NT2/D1 (cell line): ENCODE results near the gene SCNN1B.

Experiments
- SUZ12 ChIP-seq: IDR thresholded peaks from 2 replicates; pipeline ENCODE4 v1.6.1; 2011; ENCODE audit not compliant: insufficient read length, insufficient read depth; ENCODE audit errors: extremely low read depth
- YY1 ChIP-seq: IDR thresholded peaks from 2 replicates; pipeline ENCODE4 v1.6.1; 2011; ENCODE audit not compliant: insufficient read length, insufficient read depth
- ZNF274 ChIP-seq: IDR thresholded peaks from 2 replicates; pipeline ENCODE4 v1.6.1; 2011; ENCODE audit warnings: mild to moderate bottlenecking, low read depth, low read length

DNA sequence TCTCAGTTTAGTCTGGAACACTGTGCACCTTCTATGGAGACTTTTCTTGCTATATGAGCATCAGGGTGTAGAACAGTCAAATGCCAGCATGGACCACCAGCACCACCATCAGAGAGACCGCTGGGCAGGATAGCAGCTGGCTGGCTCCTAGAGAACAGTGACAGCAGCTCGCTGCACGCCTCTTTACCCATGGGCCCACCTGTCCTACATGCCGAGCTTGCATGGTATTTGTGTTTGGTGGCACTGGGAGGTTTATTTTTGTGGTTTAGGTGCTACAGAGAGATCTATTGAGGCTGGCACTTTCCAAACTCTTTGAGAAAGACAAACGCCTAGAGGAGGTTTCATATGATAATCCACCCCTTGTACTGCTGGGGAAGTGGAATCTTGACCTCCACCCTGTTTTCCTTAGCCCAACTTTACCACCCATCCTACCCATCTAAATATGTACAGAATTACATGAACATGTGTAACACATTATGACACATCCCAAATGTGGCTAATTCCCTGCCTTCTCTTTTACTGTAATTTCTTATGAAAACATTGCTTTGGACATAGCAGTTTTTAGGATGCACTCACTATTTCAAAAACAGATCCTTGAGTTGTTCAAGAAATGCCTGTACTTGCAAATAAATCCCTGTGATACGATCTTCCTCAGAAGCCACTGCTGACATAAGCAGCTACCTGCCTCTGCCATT is 104.6 kb downstream of the SCNN1B start:
- TF ChIP-seq ZNF274 (no peak), YY1 (no peak), SUZ12 (no peak)
